Keratinocyte (primary cell): Measurements from ENCODE around the gene PRKAB2.

Source experiments
- EZH2 ChIP-seq: IDR thresholded peaks from one replicate; pipeline ENCODE4 v1.6.1; 2012; ENCODE audit warnings: inconsistent platforms, mild to moderate bottlenecking, low read length, moderate library complexity
- TF ChIP-seq, protein P1 (sequence below), 3 experiments: IDR thresholded peaks in 1 of 3; conservative IDR thresholded peaks in 1 of 3; optimal IDR thresholded peaks in 1 of 3; 2 replicates in 2 of 3; 3 replicates in 1 of 3; pipeline versions ENCODE3 to v1.5.1; 2011; ENCODE audit warnings: low read length in 3 of 3, mild to moderate bottlenecking in 3 of 3, moderate library complexity in 2 of 3, control low read depth in 1 of 3, inconsistent platforms in 1 of 3; ENCODE audit not compliant: insufficient read depth in 2 of 3; ENCODE audit errors: extremely low read depth in 1 of 3

DNA sequence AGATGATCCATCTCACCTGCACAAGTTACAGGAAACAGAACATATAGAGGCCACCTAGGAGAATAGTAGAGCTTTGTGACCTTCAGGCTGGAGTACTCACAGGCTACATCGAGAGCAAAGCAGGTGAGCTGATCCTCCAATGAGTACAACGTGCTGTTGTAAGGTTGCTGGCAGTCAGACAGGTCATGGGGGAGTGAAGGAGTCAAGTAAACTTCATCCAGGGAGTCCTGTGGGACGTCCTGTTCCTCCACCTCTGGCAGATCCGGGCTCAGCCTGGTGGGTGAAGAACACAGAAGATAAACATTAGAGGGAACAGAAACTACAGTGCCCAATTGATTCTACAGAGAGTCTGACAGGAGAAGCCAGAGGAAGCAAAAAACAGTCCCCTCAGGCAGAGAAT, 62.5 kb downstream of the PRKAB2 start:
- TF ChIP-seq, protein P1, sequence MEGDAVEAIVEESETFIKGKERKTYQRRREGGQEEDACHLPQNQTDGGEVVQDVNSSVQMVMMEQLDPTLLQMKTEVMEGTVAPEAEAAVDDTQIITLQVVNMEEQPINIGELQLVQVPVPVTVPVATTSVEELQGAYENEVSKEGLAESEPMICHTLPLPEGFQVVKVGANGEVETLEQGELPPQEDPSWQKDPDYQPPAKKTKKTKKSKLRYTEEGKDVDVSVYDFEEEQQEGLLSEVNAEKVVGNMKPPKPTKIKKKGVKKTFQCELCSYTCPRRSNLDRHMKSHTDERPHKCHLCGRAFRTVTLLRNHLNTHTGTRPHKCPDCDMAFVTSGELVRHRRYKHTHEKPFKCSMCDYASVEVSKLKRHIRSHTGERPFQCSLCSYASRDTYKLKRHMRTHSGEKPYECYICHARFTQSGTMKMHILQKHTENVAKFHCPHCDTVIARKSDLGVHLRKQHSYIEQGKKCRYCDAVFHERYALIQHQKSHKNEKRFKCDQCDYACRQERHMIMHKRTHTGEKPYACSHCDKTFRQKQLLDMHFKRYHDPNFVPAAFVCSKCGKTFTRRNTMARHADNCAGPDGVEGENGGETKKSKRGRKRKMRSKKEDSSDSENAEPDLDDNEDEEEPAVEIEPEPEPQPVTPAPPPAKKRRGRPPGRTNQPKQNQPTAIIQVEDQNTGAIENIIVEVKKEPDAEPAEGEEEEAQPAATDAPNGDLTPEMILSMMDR (optimal IDR thresholded peaks at IDR 0.05 in 1 of 3, IDR thresholded peaks at IDR 0.05 in 1 of 3, conservative IDR thresholded peaks at IDR 0.05 in 1 of 3; ENCODE audit: extremely low read depth in 1 of 3, insufficient read depth in 2 of 3, low read length in 3 of 3): no peak
- TF ChIP-seq EZH2: no peak
